Fibroblast of skin of right quadriceps (primary cell): Measurements from ENCODE around the gene CFAP141.
"Not testable (repeated sequence)": the region's sequence is repeated elsewhere in the genome, so short reads cannot be mapped to it uniquely, and the experiment has no call there.

Experiments used
- DNase-seq: peaks from one replicate; pipeline ENCODE4 v3.0.0-alpha.2; 2013

CFAP141 gene

GRCh38 chr1:154207262-154207661 is 1.1 kb upstream of the CFAP141 start:
- DNase-seq: no peak

DNA sequence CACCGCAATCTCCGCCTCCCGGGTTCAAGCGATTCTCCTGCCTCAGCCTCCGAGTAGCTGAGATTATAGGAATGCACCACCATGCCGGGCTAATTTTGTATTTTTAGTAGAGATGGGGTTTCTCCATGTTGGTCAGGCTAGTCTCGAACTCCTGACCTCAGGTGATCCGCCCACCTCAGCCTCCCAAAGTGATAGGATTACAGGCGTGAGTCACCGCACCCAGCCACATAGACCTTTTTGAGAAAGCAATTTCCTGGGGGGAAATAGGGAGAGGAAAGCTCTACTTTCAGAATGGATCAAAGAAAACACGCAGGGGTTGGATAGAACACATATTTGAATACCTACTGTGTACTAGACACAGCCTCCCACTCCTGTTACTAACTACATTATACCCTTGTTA is 355 bp downstream of the CFAP141 start:
- not testable (repeated sequence) for DNase-seq

DNA sequence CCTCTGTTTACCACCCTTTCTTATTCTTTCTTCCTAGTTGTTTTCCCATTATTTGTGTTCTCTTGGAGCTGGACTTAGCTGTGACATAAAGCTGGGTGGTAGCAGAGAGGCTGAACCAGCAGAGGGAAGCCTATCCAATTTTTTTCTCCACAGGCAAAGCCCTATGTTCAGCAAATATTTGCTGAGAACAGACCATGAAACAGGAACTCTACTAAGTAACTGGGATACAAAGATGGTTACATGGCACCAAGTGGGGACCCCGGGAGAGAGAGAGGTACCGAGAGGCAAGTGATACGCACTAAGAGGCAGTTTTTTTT is 6.6 kb downstream of the CFAP141 start:
- DNase-seq: no peak

DNA sequence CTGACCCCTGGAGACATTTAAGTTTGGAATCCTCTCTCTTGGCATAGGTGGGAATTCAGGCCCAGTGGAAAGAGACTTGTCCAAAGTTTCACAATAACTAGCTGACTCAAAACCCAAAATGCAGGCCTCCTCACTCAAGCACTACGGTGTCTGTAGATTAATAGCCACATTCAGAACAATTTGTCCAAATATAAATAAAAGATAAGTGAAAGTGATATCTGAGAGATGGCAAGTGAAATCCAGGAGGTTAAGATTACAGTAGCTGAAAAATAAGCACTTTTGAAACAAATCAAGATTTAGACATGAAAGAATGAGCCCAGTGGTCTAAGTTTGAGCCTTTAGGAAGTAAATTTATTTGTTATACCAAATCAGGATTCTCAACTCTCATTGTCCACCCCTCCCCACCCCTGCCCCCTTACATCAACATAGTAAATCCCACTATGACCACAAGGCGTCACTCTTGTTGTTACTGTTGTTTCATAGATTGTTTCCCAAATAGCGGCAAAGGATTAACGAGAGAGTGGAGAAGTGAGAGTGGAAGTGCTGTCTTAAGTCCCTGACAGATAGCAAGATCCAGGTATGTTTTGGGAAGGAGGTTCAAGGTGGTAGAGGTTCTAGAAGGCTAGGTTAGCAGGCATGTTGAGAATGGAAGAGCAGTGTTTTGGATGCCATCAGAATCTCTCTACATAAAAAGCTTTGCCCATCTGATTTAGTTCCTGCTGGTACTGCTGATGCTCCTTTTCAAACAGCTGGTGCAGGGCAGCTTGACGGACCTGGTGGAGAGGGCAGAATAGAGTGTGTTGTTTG is 7.2 kb downstream of the CFAP141 start:
- peak; percentile 54 for DNase-seq

- no peak for DNase-seq
Measured at GRCh38 chr1:154193821-154194220, 12.3 kb downstream of the CFAP141 start.

GRCh38 chr1:154192476-154192875 is 13.7 kb downstream of the CFAP141 start:
- no peak for DNase-seq

- no peak for DNase-seq
Measured at GRCh38 chr1:154191990-154192461, 14.1 kb downstream of the CFAP141 start, which contains the start of gene TPM3. Gene TPM3, minus strand, starts transcription at chr1:154192100. Its CDS starts 82 bp downstream, at chr1:154192018.

GRCh38 chr1:154190550-154190949 is 15.6 kb downstream of the CFAP141 start:
- no peak for DNase-seq

DNA sequence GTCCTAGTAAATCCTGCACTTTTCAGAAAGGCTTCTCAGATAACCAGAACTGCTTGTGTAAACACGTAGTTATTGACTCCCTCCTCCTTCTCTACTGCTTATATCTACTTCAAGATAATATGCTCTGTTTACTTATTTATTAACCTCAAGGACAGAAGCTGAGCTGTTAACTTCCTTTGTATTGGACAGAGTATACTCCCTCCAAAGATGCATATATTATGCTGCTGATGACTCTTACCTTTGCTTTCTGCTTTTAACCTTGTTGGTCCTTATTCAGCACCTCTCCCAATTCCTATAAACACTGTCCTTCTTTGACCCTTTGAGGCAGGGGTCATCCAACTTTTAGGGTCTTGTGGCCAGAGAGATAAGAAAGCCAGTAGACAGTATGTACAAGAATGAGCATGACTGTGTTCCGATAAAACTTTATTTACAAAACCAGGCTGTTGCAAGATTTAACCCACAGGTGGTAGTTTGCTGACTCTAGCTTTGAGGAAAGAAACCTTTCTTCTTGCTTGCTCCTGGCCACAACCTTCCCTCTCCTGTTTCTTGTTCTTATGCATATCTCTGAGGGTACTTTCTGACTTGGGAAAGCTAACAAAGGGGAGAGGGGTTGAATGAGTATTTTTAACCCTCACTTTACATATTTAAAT is 19.2 kb downstream of the CFAP141 start:
- no peak for DNase-seq

DNA sequence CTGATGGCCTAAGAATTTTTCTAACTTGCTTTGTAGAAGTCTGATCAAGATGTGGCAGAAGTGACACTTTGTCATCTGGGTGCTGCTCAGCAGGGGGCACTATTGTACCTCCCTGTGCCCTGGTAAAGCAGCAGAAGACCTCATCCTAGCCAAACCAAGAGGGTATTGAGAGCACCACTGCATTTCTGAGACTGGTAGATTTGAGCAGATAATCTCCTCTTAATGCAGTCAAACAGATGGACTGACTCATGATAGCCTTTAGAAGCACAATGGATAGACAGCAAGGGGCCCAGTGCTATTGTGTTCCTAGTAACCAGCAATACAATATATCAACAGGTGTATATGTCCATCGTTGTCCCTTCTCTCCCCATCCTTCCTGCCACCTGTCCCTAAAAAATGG is 20.0 kb downstream of the CFAP141 start:
- DNase-seq: no peak

- peak; percentile 95 for DNase-seq
Measured at GRCh38 chr1:154183046-154183915, 22.9 kb downstream of the CFAP141 start.

DNA sequence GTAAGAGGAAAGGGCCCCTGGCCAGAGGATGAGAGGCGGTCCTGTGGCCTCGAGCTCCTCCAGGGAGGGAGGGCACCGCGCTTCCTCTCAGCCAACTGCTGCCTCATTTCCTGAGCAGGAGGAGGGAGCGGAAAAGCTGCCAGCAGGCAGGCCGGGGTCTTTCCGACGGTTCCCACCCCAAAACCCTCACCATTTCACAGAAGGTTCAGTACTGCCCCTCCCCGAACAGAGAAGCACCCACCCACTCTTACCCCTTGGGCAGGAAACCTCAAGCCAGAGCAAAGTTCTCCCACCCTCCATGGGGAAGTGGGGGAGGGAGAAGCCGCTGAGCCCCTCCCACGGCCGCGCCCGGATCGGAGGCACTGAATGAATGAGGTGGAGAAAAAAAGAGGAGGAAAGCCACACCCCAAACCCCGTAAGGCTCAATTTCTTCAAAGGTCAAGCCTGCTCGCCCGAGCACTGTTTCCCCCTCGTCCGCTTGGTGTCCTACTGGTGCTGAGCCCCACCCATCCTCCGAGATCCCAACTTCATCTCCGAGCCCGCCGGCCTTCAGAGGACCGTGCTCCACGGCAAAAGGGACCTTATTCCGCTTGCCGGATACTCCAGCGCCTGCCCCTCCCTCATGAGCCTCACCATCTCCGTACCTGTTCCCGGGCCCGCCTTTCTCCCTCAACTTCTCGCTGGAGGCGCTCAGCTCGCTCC is 23.6 kb downstream of the CFAP141 start:
- DNase-seq: peak; percentile 57

- DNase-seq: no peak
Measured at GRCh38 chr1:154181944-154182343, 24.2 kb downstream of the CFAP141 start.

DNA sequence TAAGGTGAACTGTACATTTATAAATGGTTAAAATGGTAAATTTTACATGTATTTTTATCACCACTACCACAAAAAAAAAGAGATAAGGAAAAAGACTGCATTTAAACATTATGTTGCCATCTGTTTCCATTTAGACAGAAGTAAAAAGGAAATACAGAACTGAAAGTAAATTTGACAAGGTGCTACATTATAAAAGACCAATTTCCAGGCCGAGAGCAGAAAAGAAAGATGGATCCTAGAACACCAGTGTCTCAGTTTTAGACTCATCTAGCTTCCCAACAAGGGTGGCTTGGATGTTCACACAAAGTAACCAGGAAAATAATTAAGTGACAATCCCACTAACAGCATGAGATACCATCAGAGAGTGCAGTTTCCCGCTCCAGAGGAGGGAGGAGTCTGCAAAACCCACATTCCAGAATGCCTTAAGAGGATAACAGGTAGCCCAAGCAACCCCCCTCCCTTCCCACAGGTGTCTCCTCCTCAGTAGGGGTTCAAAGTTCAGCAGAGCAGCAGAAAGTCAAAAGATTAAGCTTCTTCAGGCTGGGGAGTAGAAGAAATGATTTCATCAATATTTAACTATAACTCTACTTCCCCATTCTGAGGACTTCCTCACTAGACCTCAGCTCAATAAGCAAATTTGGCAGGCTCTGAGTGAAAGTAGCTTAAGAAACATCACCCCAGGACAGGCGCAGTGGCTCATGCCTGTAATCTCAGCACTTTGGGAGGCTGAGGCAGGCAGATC is 26.0 kb downstream of the CFAP141 start:
- no peak for DNase-seq

- no peak for DNase-seq
Measured at GRCh38 chr1:154178911-154179811, 27.0 kb downstream of the CFAP141 start.

- no peak for DNase-seq
Measured at GRCh38 chr1:154178013-154178412, 28.1 kb downstream of the CFAP141 start.

GRCh38 chr1:154176337-154176736 is 29.8 kb downstream of the CFAP141 start:
- peak; percentile 75 for DNase-seq

GRCh38 chr1:154174654-154175053 is 31.5 kb downstream of the CFAP141 start:
- DNase-seq: no peak

DNA sequence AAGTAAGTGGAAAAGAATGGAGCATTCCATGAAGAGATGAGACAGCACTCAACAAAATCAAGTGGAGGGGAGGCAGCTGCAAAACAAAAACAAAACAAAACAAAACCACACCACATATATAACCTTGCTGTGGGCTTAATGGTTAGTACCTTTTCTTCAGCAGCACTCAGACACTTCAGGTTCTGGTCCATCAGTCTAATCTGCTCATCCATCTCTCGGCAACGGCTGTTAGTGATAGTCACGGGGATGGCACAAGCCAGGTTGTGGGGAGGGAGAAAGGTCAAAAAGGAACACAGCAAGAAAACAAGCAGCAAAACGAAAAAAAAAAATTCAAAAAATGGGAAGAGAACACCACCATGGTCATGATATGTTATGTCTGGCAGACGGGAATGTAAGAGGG is 34.3 kb downstream of the CFAP141 start:
- DNase-seq: no peak

DNA sequence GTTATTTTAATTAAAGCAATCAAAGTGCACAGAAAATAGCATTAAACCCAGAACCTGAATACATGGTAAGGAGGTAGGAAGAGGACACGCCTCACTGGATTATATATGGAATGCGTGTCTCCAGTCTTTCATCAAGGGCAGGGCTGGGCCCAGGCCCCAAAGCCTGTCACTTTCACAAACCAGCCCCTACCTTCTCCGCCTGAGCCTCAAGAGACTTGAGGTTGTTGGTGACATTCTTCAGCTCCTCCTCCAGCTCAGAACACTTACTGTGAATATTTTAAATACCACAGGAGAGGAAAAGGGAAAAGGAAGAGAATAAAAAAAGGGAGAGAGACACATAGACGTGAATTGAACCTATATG is 34.9 kb downstream of the CFAP141 start:
- DNase-seq: no peak
